ENCODE measurements around the gene ASPRV1. TPM values are rescaled to one million over a fixed set of nuclear protein-coding genes. Genes with fewer than 3 reads are reported as not detected.

ASPRV1 gene
- total RNA-seq, 2 donors from 2014 or later, result 1.8 to 3.2 TPM

GRCh38 chr2:69968609-69969008 is 7.2 kb upstream of the ASPRV1 start:
- Histone ChIP-seq H3K9me3 (no peaks in the 10 kb centered on the region), H3K36me3 (no peaks in the 10 kb centered on the region), H3K4me1 (ENCODE audit: control insufficient read depth in 1 of 2, low read depth in 2 of 2) (no peaks in the 10 kb centered on the region), H3K4me3 (no peak overlapping the region), H3K27me3 (replicated peaks; ENCODE audit: insufficient read depth) (no peaks in the 10 kb centered on the region), H3K27ac (no peak overlapping the region)
- DNase-seq (ENCODE audit: low spot score), result no peak
- TF ChIP-seq CTCF (IDR thresholded peaks at IDR 0.05), result no peak
- ATAC-seq (ENCODE audit: insufficient number of reproducible peaks, low FRiP score, low read depth), result no peak

GRCh38 chr2:69966496-69966895 is 5.1 kb upstream of the ASPRV1 start:
- Histone ChIP-seq H3K4me1 (ENCODE audit: control insufficient read depth in 1 of 2, low read depth in 2 of 2) (no peaks in the 10 kb centered on the region), H3K27me3 (replicated peaks; ENCODE audit: insufficient read depth) (no peaks in the 10 kb centered on the region), H3K27ac (no peak overlapping the region), H3K36me3 (no peaks in the 10 kb centered on the region), H3K4me3 (no peak overlapping the region), H3K9me3 (no peaks in the 10 kb centered on the region)
- no peak for TF ChIP-seq CTCF (IDR thresholded peaks at IDR 0.05)
- ATAC-seq (ENCODE audit: insufficient number of reproducible peaks, low FRiP score, low read depth) (no peak), DNase-seq (ENCODE audit: low spot score) (no peak)

GRCh38 chr2:69965756-69966445 is 4.5 kb upstream of the ASPRV1 start:
- Histone ChIP-seq H3K36me3 (no peaks in the 10 kb centered on the region), H3K27me3 (replicated peaks; ENCODE audit: insufficient read depth) (no peaks in the 10 kb centered on the region), H3K4me1 (ENCODE audit: control insufficient read depth in 1 of 2, low read depth in 2 of 2) (no peaks in the 10 kb centered on the region), H3K4me3 (no peak overlapping the region), H3K27ac (no peak overlapping the region), H3K9me3 (no peaks in the 10 kb centered on the region)
- no peak for ATAC-seq (ENCODE audit: insufficient number of reproducible peaks, low FRiP score, low read depth)
- no peak for DNase-seq (ENCODE audit: low spot score)
- no peak for TF ChIP-seq CTCF (IDR thresholded peaks at IDR 0.05)

- ATAC-seq (ENCODE audit: insufficient number of reproducible peaks, low FRiP score, low read depth), result no peak
- no peaks in the 10 kb centered on the region for H3K4me1 ChIP-seq (ENCODE audit: control insufficient read depth in 1 of 2, low read depth in 2 of 2)
- no peak overlapping the region for H3K27ac ChIP-seq
Measured at GRCh38 chr2:69964353-69964841, 3.0 kb upstream of the ASPRV1 start.

More at GRCh38 chr2:69964353-69964841, 3.0 kb upstream of the ASPRV1 start:
- Histone ChIP-seq H3K4me3 (no peak overlapping the region), H3K9me3 (no peaks in the 10 kb centered on the region), H3K36me3 (no peaks in the 10 kb centered on the region), H3K27me3 (replicated peaks; ENCODE audit: insufficient read depth) (no peaks in the 10 kb centered on the region)
- DNase-seq (ENCODE audit: low spot score), result no peak
- TF ChIP-seq CTCF (IDR thresholded peaks at IDR 0.05), result no peak

Data from thoracic aorta (tissue), 2 donors.